Dendritic cell treated with granulocyte-macrophage colony-stimulating factor and Interleukin-4, amounts not matched to agents 40 ng/mL and 50 ng/mL, for 4 days (primary cell): ENCODE results near the gene BMP7.

Experiments
- H3K27ac Mint-ChIP-seq: one replicate; pipeline ENCODE4 v1.8.0; 2022; ENCODE audit warnings: mild to moderate bottlenecking, mixed read lengths
- H3K27me3 Mint-ChIP-seq: one replicate; pipeline ENCODE4 v1.8.0; 2022; ENCODE audit warnings: mild to moderate bottlenecking, mixed read lengths
- H3K36me3 Mint-ChIP-seq: one replicate; pipeline ENCODE4 v1.8.0; 2022; ENCODE audit warnings: low read depth, mixed read lengths
- H3K4me1 Mint-ChIP-seq: one replicate; pipeline ENCODE4 v1.8.0; 2022; ENCODE audit warnings: low read depth, mixed read lengths
- H3K4me3 Mint-ChIP-seq: one replicate; pipeline ENCODE4 v1.8.0; 2022; ENCODE audit warnings: mild to moderate bottlenecking, moderate library complexity, mixed read lengths
- H3K9me3 Mint-ChIP-seq: one replicate; pipeline ENCODE4 v1.8.0; 2022; ENCODE audit warnings: mixed read lengths
- intact Hi-C: fragments of 100-400 bp; cut with micrococcal nuclease; formaldehyde crosslinking; loops from one replicate; pipeline ENCODE4 v1.15.0; 2022

Gene BMP7

GRCh38 chr20:57131601-57132391, 134.6 kb downstream of the BMP7 start:
- H3K36me3 Mint-ChIP-seq, result no peaks in the 10 kb centered on the region
- H3K27ac Mint-ChIP-seq, result no peak overlapping the region
- no peaks in the 10 kb centered on the region for H3K9me3 Mint-ChIP-seq
- H3K27me3 Mint-ChIP-seq, result peaks cover 11% of the 10 kb centered on the region
- H3K4me3 Mint-ChIP-seq, result no peak overlapping the region
- H3K4me1 Mint-ChIP-seq, result no peaks in the 10 kb centered on the region
- intact Hi-C loops, result no loop called here

- Mint-ChIP-seq H3K36me3 (no peaks in the 10 kb centered on the region), H3K27ac (no peak overlapping the region), H3K9me3 (no peaks in the 10 kb centered on the region), H3K4me1 (no peaks in the 10 kb centered on the region), H3K27me3 (peaks cover 13% of the 10 kb centered on the region), H3K4me3 (no peak overlapping the region)
- intact Hi-C loops, result no loop called here
These were observed 135.4 kb downstream of the BMP7 start for GRCh38 chr20:57131077-57131476.

GRCh38 chr20:57130160-57130772, 136.2 kb downstream of the BMP7 start:
- Mint-ChIP-seq H3K9me3 (no peaks in the 10 kb centered on the region), H3K4me1 (no peaks in the 10 kb centered on the region), H3K27ac (no peak overlapping the region), H3K36me3 (no peaks in the 10 kb centered on the region), H3K27me3 (peaks cover 17% of the 10 kb centered on the region), H3K4me3 (no peak overlapping the region)
- intact Hi-C loops, result no loop called here

GRCh38 chr20:57129303-57129702, 137.1 kb downstream of the BMP7 start:
- no peaks in the 10 kb centered on the region for H3K36me3 Mint-ChIP-seq
- no peak overlapping the region for H3K27ac Mint-ChIP-seq
- no peak overlapping the region for H3K4me3 Mint-ChIP-seq
- no peaks in the 10 kb centered on the region for H3K4me1 Mint-ChIP-seq
- intact Hi-C loops, result no loop called here
- no peaks in the 10 kb centered on the region for H3K9me3 Mint-ChIP-seq
- peaks cover 16% of the 10 kb centered on the region for H3K27me3 Mint-ChIP-seq

GRCh38 chr20:57128044-57128757, 138.2 kb downstream of the BMP7 start:
- intact Hi-C loops, result no loop called here
- H3K9me3 Mint-ChIP-seq, result no peaks in the 10 kb centered on the region
- H3K27me3 Mint-ChIP-seq, result peaks cover 14% of the 10 kb centered on the region
- no peak overlapping the region for H3K4me3 Mint-ChIP-seq
- no peaks in the 10 kb centered on the region for H3K36me3 Mint-ChIP-seq
- H3K4me1 Mint-ChIP-seq, result no peaks in the 10 kb centered on the region
- no peak overlapping the region for H3K27ac Mint-ChIP-seq

- intact Hi-C loops, result no loop called here
These were observed 139.9 kb downstream of the BMP7 start for GRCh38 chr20:57126481-57127092.

GRCh38 chr20:57124800-57125517, 141.5 kb downstream of the BMP7 start:
- intact Hi-C loops, result no loop called here
- Mint-ChIP-seq H3K27ac (no peak overlapping the region), H3K4me1 (no peaks in the 10 kb centered on the region), H3K4me3 (no peak overlapping the region), H3K27me3 (peaks cover 10% of the 10 kb centered on the region), H3K9me3 (no peaks in the 10 kb centered on the region), H3K36me3 (no peaks in the 10 kb centered on the region)

More at GRCh38 chr20:57126481-57127092, 139.9 kb downstream of the BMP7 start:
- peaks cover 10% of the 10 kb centered on the region for H3K27me3 Mint-ChIP-seq
- H3K36me3 Mint-ChIP-seq, result no peaks in the 10 kb centered on the region
- H3K4me1 Mint-ChIP-seq, result no peaks in the 10 kb centered on the region
- H3K27ac Mint-ChIP-seq, result no peak overlapping the region
- H3K9me3 Mint-ChIP-seq, result no peaks in the 10 kb centered on the region
- no peak overlapping the region for H3K4me3 Mint-ChIP-seq

- Mint-ChIP-seq H3K4me3 (no peak overlapping the region), H3K9me3 (no peaks in the 10 kb centered on the region), H3K4me1 (no peaks in the 10 kb centered on the region), H3K36me3 (no peaks in the 10 kb centered on the region), H3K27me3 (peaks cover 10% of the 10 kb centered on the region), H3K27ac (no peak overlapping the region)
- intact Hi-C loops, result no loop called here
These were observed 142.1 kb downstream of the BMP7 start for GRCh38 chr20:57124366-57124765.

GRCh38 chr20:57123504-57123903, 142.9 kb downstream of the BMP7 start:
- intact Hi-C loops, result no loop called here
- no peak overlapping the region for H3K4me3 Mint-ChIP-seq
- H3K4me1 Mint-ChIP-seq, result no peaks in the 10 kb centered on the region
- H3K27ac Mint-ChIP-seq, result no peak overlapping the region
- no peaks in the 10 kb centered on the region for H3K36me3 Mint-ChIP-seq
- no peaks in the 10 kb centered on the region for H3K9me3 Mint-ChIP-seq
- H3K27me3 Mint-ChIP-seq, result peaks cover 10% of the 10 kb centered on the region

- Mint-ChIP-seq H3K36me3 (no peaks in the 10 kb centered on the region), H3K4me3 (no peak overlapping the region), H3K27ac (no peak overlapping the region), H3K27me3 (peaks cover 10% of the 10 kb centered on the region), H3K9me3 (no peaks in the 10 kb centered on the region), H3K4me1 (no peaks in the 10 kb centered on the region)
- intact Hi-C loops, result no loop called here
These were observed 143.6 kb downstream of the BMP7 start for GRCh38 chr20:57122536-57123489.

GRCh38 chr20:57118964-57119363, 147.5 kb downstream of the BMP7 start:
- intact Hi-C loops, result no loop called here
- Mint-ChIP-seq H3K4me1 (no peaks in the 10 kb centered on the region), H3K4me3 (no peak overlapping the region), H3K27ac (no peak overlapping the region), H3K9me3 (no peaks in the 10 kb centered on the region), H3K27me3 (no peaks in the 10 kb centered on the region), H3K36me3 (no peaks in the 10 kb centered on the region)
